Ectodermal cell (in vitro differentiated cells): Measurements from ENCODE around the gene PI16.
"Not testable (repeated sequence)": the region's sequence is repeated elsewhere in the genome, so short reads cannot be mapped to it uniquely, and the experiment has no call there.

Source experiments
- H3K27ac ChIP-seq: 2 replicates; pipeline ENCODE4 v1.7.0; 2013; ENCODE audit warnings: mild to moderate bottlenecking, low read depth, low read length; ENCODE audit not compliant: insufficient read depth, poor library complexity, severe bottlenecking
- H3K27me3 ChIP-seq: 2 replicates; pipeline ENCODE4 v1.7.0; 2013; ENCODE audit warnings: mild to moderate bottlenecking, low read length; ENCODE audit not compliant: insufficient read depth, control insufficient read depth, poor library complexity, severe bottlenecking
- H3K36me3 ChIP-seq: one replicate; pipeline ENCODE4 v1.7.0; 2013; ENCODE audit warnings: low read length; ENCODE audit not compliant: control insufficient read depth, insufficient read depth
- H3K4me1 ChIP-seq: one replicate; pipeline ENCODE4 v1.7.0; 2013; ENCODE audit warnings: low read length; ENCODE audit not compliant: control insufficient read depth, insufficient read depth
- H3K4me3 ChIP-seq: 2 replicates; pipeline ENCODE4 v1.7.0; 2013; ENCODE audit warnings: low read depth, low read length, control low read depth; ENCODE audit not compliant: insufficient read depth
- H3K9me3 ChIP-seq: 2 replicates; pipeline ENCODE4 v1.7.0; 2013; ENCODE audit warnings: mild to moderate bottlenecking, low read length, moderate library complexity; ENCODE audit not compliant: control insufficient read depth
- WGBS, 2 experiments: methylation state at CpG; one replicate each; pipeline ENCODE4 v1.1.7; 2013; ENCODE audit warnings: missing lambda C conversion rate in 2 of 2; 5-methylcytosine and 5-hydroxymethylcytosine counted together

PI16 gene

GRCh38 chr6:36941561-36941960 is 13.0 kb upstream of the PI16 start:
- not testable (repeated sequence) for H3K4me1 ChIP-seq, H3K27ac ChIP-seq, H3K27me3 ChIP-seq, H3K4me3 ChIP-seq, H3K36me3 ChIP-seq, H3K9me3 ChIP-seq
- WGBS, 2 experiments, result 94 to 96% methylated on average over 40 of the region's 40 CpGs

GRCh38 chr6:36942329-36942728 is 12.2 kb upstream of the PI16 start:
- no CpG with 5 or more reads among the region's 2 CpGs for WGBS, 2 experiments
- H3K4me3 ChIP-seq, H3K27me3 ChIP-seq, H3K27ac ChIP-seq, H3K9me3 ChIP-seq, H3K4me1 ChIP-seq, H3K36me3 ChIP-seq: not testable (repeated sequence)

DNA sequence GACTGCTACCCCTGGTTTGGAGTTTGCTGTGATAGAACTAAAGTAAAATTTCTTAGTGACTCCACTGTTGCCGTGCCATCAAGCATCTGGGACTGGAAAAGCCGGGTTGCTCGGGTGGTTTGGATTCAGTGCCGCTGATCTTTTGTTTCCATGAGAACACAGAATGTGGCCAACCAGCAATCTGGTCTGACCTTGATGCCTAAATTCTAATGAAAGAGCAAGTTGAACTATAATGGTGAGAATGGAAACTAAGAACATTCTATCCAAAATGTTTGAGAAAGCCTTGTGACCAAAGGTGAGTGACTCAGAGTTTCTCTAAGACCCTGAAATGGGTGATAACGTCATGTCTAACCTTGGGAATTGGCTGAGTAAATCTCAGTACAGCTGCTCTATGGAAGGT is 9.9 kb upstream of the PI16 start:
- Histone ChIP-seq H3K36me3 (no peaks in the 10 kb centered on the region), H3K9me3 (no peaks in the 10 kb centered on the region), H3K27me3 (no peaks in the 10 kb centered on the region), H3K4me3 (no peak overlapping the region), H3K27ac (no peak overlapping the region), H3K4me1 (no peaks in the 10 kb centered on the region)
- 84 to 90% methylated on average over 5 of the region's 5 CpGs for WGBS, 2 experiments

GRCh38 chr6:36945301-36945700 is 9.2 kb upstream of the PI16 start:
- Histone ChIP-seq H3K27me3 (no peaks in the 10 kb centered on the region), H3K27ac (no peak overlapping the region), H3K36me3 (no peaks in the 10 kb centered on the region), H3K9me3 (no peaks in the 10 kb centered on the region), H3K4me3 (no peak overlapping the region), H3K4me1 (no peaks in the 10 kb centered on the region)
- WGBS, 2 experiments, result 93 to 94% methylated on average over 4 of the region's 4 CpGs

DNA sequence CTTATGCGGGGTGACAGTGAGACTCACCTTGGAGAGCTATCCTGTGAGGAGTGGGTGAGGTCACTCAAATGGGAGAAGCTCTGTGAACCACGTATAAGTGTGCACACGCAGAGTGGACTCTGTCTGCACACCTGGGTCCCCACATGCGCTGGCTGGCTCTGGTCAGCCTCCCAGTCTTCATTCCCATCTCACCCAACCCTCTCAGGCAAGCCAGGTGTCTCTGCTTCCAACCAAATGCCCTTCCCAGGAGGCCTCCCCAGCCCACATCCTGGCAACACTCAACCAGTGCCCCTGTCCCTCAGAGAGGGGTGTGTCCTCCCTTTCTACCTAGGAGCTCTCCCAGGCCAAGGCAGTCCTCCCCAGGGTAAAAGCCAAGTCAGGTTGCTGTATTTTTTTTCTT is 8.0 kb upstream of the PI16 start:
- no peak overlapping the region for H3K4me3 ChIP-seq
- H3K27ac ChIP-seq, result no peak overlapping the region
- no peaks in the 10 kb centered on the region for H3K9me3 ChIP-seq
- H3K27me3 ChIP-seq, result no peaks in the 10 kb centered on the region
- 91 to 93% methylated on average over 4 of the region's 4 CpGs for WGBS, 2 experiments
- no peaks in the 10 kb centered on the region for H3K36me3 ChIP-seq
- no peaks in the 10 kb centered on the region for H3K4me1 ChIP-seq

GRCh38 chr6:36947570-36948351 is 6.8 kb upstream of the PI16 start:
- Histone ChIP-seq H3K27ac (no peak overlapping the region), H3K9me3 (no peaks in the 10 kb centered on the region), H3K4me1 (no peaks in the 10 kb centered on the region), H3K27me3 (no peaks in the 10 kb centered on the region), H3K36me3 (no peaks in the 10 kb centered on the region), H3K4me3 (no peak overlapping the region)
- WGBS, 2 experiments, result 74 to 78% methylated on average over 12 of the region's 12 CpGs

- not testable (repeated sequence) for H3K4me1 ChIP-seq, H3K36me3 ChIP-seq, H3K9me3 ChIP-seq, H3K27me3 ChIP-seq, H3K27ac ChIP-seq, H3K4me3 ChIP-seq
- 86 to 88% methylated on average over 9 of the region's 9 CpGs for WGBS, 2 experiments
These were observed 5.5 kb upstream of the PI16 start for GRCh38 chr6:36949076-36949475.

- Histone ChIP-seq H3K9me3 (no peaks in the 10 kb centered on the region), H3K4me3 (no peak overlapping the region), H3K36me3 (no peaks in the 10 kb centered on the region), H3K4me1 (no peaks in the 10 kb centered on the region), H3K27me3 (no peaks in the 10 kb centered on the region), H3K27ac (no peak overlapping the region)
- WGBS, 2 experiments, result 78 to 83% methylated on average over 2 to 3 of the region's 3 CpGs
These were observed 4.9 kb upstream of the PI16 start for GRCh38 chr6:36949636-36950035.

DNA sequence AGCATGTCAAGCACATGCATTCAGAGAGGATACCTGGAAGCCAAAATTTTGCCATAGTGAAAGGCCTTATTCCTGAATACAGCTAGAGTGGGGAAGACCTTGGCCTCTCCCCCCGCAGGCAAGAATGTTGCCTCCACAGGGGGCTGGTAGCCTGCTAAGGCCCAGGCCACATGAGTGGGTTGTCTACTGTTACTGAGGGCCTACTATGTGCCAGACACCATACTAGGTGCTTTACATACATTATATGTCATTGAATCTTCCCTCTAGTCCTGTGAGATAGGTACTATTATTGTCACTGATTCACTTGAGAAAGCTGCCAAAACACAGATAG is 642 bp upstream of the PI16 start:
- Histone ChIP-seq H3K4me1 (no peaks in the 10 kb centered on the region), H3K27ac (no peak overlapping the region), H3K4me3 (no peak overlapping the region), H3K27me3 (no peaks in the 10 kb centered on the region), H3K36me3 (no peaks in the 10 kb centered on the region), H3K9me3 (no peaks in the 10 kb centered on the region)
- 67 to 79% methylated on average over 1 of the region's 1 CpG for WGBS, 2 experiments

DNA sequence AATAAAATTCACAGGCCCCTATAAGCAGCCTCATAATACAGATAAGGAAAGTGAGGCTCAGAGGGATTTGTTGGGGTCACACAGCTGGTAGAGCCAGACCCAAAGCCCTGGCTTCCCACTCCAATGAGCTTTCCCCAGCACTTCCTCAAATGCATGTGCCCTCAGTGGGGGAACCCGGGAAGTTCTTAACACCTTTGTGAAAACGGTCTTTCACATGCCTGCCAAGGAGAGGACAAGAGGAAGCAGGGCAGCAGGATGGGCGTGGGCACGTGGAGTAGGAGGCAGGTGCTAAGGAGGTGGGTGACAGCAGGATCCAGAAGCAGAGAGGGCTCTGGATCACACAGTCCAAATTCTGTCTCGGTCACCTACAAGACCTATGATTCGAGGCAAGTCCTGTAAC is 598 bp downstream of the PI16 start:
- H3K9me3 ChIP-seq, result no peaks in the 10 kb centered on the region
- no peaks in the 10 kb centered on the region for H3K4me1 ChIP-seq
- no peak overlapping the region for H3K27ac ChIP-seq
- no peaks in the 10 kb centered on the region for H3K36me3 ChIP-seq
- WGBS, 2 experiments, result 81 to 83% methylated on average over 6 of the region's 6 CpGs
- H3K27me3 ChIP-seq, result no peaks in the 10 kb centered on the region
- no peak overlapping the region for H3K4me3 ChIP-seq
